ENCODE measurements around the gene CSTPP1.

- TF ChIP-seq EZH2 (IDR thresholded peaks at IDR 0.05; ENCODE audit: borderline replicate concordance, insufficient read depth, low read depth, low read length, poor library complexity, severe bottlenecking) (no peak), CTCF (IDR thresholded peaks at IDR 0.05) (no peak)
Measured at GRCh38 chr11:47127213-47127612, 190.7 kb downstream of the CSTPP1 start.
